T-helper 1 cell (primary cell): ENCODE data around the gene BCAT1.
A peak's percentile ranks its signal among the peaks of the same experiment; 100 is the strongest.

Experiments
- DNase-seq, 5 donors: peaks; one replicate each; pipeline ENCODE4 v3.0.0-alpha.2; 2012 to 2020

The BCAT1 gene

GRCh38 chr12:24803430-24804245 lies 145.3 kb downstream of the BCAT1 start:
- no peak for DNase-seq

- DNase-seq, result peak in 1 of 5 donors; percentile 68
Measured at GRCh38 chr12:24798335-24798734, 150.6 kb downstream of the BCAT1 start.

GRCh38 chr12:24797901-24798300 lies 151.0 kb downstream of the BCAT1 start:
- no peak for DNase-seq

- DNase-seq, result no peak
Measured at GRCh38 chr12:24796876-24797275, 152.0 kb downstream of the BCAT1 start.

GRCh38 chr12:24795699-24796347 lies 153.1 kb downstream of the BCAT1 start:
- DNase-seq, result peak in 1 of 5 donors; percentile 70

- no peak for DNase-seq
Measured at GRCh38 chr12:24791622-24792021, 157.3 kb downstream of the BCAT1 start.

GRCh38 chr12:24788886-24789285 lies 160.0 kb downstream of the BCAT1 start:
- DNase-seq, result no peak

GRCh38 chr12:24780697-24781368 lies 168.1 kb downstream of the BCAT1 start:
- DNase-seq, result peak in 1 of 5 donors; percentile 16

GRCh38 chr12:24778486-24779304 lies 170.2 kb downstream of the BCAT1 start:
- peak in 1 of 5 donors; percentile 45 for DNase-seq

- no peak for DNase-seq
Measured at GRCh38 chr12:24777359-24777758, 171.5 kb downstream of the BCAT1 start.

- DNase-seq, result no peak
Measured at GRCh38 chr12:24776861-24777260, 172.0 kb downstream of the BCAT1 start.

GRCh38 chr12:24775073-24775472 lies 173.8 kb downstream of the BCAT1 start:
- DNase-seq, result no peak

- DNase-seq, result no peak
Measured at GRCh38 chr12:24773996-24774395, 174.9 kb downstream of the BCAT1 start.

GRCh38 chr12:24772813-24773212 lies 176.1 kb downstream of the BCAT1 start:
- no peak for DNase-seq

GRCh38 chr12:24770821-24771220 lies 178.1 kb downstream of the BCAT1 start:
- no peak for DNase-seq

GRCh38 chr12:24770334-24770733 lies 178.6 kb downstream of the BCAT1 start:
- no peak for DNase-seq

- DNase-seq, result no peak
Measured at GRCh38 chr12:24769682-24770081, 179.2 kb downstream of the BCAT1 start.

- no peak for DNase-seq
Measured at GRCh38 chr12:24768415-24768814, 180.5 kb downstream of the BCAT1 start.

GRCh38 chr12:24767016-24767415 lies 181.9 kb downstream of the BCAT1 start:
- no peak for DNase-seq

GRCh38 chr12:24764712-24765111 lies 184.2 kb downstream of the BCAT1 start:
- no peak for DNase-seq

GRCh38 chr12:24760606-24761378 lies 188.1 kb downstream of the BCAT1 start:
- DNase-seq, result no peak

- DNase-seq, result no peak
Measured at GRCh38 chr12:24760162-24760561, 188.7 kb downstream of the BCAT1 start.
